ENCODE measurements around the gene ZNF10.

Gene ZNF10

DNA sequence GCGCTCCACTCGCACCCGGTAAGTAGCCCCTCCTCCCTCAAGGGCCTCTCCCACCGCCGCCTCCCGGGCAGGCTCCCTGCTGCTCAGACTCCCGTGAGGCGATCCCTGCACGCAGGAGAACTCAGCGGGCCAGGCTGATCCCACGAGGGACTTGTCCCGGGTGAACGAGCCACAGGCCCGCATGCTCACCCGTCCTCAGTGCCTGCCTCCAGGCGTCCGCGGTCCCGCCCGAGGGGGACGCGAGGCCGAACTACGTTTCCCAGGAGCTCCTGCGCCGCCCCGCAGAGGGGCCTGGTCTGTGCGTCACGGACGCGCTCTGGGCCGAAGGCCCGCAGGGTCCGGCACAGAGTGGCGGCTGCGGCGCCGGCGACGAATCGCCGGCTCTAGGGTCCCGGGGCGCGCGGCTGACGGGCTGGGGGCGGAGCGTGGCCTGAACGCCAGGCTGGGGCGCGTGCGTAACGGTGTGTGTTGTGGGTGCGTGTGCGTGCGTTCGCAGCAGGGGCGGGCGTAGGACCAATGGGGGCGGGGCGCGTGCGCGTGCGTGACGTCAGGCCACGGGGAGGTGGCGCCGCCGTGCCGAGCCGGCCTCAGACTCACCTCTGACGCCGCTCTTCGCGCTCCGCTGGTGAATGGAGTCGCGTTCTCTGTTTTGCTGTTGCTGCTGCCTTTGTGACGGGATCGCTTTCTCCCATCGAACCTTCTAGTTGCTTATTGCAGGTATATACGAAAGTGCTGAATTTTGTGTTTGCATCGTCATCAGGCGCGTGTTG, at the start of gene ZNF10, which contains the start of gene ZNF891:
ZNF10 (plus strand) TSS at position 590 of the 770 bp plus-strand sequence. CDS start 13,866 bp downstream, outside the sequence.
ZNF891 (minus strand) TSS at position 237 of the 770 bp plus-strand sequence. CDS start 8,356 bp downstream, outside the sequence.
- DNase-seq (ENCODE audit: low spot score) = peak; percentile 59

DNA sequence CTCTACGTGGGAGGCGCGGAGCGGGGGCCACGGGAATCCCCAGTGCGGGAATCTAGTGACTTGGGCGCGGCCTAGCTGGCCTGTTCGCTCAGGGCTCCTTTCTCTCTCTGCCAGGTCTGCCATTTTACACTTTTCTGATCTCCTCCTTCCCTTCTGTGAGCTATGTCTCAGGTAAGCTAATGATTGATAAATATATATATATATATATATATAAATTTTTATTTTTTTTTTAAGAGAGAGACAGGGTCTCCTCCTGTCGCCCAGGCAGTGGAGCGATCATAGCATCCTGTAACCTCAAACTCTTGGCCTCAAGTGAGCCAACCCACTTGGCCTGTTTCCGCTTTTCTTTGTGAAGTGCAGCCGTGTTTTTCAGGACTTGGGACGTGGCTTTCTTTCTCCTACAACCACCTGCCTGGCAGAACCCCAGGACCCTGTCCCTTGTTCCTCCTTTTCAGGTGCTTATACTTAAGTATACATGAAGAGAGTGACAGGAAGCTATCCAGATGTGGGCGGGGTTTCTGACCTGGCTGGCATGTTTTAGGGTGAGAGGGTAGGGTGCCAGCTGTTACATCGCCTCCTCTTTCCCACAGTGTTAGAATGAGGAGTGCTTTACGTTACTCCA, 49.2 kb upstream of the ZNF10 start:
- DNase-seq (ENCODE audit: low spot score) = no peak

DNA sequence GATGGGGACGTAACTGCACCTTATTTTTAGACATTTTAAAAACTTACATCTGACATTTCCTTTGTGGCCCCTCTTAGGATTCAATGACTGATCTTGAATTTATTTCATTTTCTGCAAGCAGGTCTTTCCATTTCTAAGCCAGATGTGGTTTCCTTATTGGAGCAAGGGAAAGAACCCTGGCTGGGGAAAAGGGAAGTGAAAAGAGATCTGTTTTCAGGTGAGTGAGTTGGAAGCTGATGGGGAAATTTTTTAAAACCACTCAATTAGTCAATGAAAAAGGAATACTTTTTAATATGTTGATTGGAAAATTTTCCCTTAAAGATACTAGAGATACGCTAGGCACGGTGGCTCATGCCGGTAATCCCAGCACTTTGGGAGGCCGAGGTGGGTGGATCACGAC, 47.1 kb upstream of the ZNF10 start:
- no peak for DNase-seq (ENCODE audit: low spot score)

DNA sequence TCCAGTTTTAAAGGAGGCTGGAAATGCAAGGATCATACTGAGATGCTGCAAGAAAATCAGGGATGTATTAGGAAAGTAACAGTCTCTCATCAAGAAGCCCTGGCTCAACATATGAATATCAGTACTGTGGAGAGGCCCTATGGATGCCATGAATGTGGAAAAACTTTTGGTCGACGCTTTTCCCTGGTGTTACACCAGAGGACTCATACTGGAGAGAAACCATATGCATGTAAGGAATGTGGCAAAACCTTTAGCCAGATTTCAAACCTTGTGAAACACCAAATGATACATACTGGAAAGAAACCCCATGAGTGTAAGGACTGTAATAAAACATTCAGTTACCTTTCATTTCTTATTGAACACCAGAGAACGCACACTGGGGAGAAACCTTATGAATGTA, 24.8 kb upstream of the ZNF10 start:
- no peak for DNase-seq (ENCODE audit: low spot score)

DNA sequence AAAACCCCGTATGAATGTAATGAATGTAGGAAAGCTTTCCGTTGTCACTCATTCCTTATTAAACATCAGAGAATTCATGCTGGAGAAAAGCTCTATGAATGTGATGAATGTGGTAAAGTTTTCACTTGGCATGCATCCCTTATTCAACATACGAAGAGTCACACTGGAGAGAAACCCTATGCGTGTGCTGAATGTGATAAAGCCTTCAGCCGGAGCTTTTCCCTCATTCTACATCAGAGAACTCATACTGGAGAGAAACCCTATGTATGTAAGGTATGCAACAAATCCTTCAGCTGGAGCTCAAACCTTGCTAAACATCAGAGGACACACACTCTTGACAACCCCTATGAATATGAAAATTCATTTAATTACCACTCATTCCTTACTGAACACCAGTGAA, 24.2 kb upstream of the ZNF10 start:
- no peak for DNase-seq (ENCODE audit: low spot score)

DNA sequence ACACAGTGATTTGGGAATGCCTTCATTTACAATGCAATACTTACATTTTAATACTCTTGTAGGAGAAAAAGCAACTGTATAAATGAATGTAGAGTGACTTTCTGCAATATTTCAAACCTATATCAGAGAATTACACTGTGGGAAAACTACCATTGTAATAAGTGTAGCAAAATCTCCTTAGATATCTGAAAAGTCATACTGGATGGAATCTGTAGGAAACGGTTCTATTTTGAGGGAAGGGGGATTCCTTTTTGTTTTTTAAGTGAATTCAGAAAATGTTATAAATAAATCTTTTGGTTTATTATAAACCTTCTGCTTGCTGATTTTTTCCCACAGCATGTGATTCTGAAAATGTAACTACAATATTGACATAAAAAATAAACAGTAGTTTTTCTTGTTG, 23.3 kb upstream of the ZNF10 start:
- no peak for DNase-seq (ENCODE audit: low spot score)

DNA sequence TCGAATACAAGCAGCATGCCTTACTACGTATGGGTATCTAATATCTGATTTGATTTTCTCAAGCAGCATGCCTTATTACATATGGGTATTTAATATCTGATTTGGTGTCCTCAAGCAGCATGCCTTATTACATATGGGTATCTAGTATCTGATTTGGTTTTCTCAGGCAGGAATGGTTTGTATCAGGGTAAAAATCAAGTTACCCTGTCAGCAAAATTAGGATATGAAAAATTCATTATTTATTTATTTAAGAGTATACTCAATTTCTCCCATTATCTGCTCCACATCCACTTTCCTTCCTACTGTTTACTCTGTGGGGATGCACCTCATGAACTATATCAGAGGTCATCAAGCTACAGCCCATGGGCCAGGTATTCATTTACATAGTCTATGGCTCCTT, 22.3 kb upstream of the ZNF10 start:
- no peak for DNase-seq (ENCODE audit: low spot score)

DNA sequence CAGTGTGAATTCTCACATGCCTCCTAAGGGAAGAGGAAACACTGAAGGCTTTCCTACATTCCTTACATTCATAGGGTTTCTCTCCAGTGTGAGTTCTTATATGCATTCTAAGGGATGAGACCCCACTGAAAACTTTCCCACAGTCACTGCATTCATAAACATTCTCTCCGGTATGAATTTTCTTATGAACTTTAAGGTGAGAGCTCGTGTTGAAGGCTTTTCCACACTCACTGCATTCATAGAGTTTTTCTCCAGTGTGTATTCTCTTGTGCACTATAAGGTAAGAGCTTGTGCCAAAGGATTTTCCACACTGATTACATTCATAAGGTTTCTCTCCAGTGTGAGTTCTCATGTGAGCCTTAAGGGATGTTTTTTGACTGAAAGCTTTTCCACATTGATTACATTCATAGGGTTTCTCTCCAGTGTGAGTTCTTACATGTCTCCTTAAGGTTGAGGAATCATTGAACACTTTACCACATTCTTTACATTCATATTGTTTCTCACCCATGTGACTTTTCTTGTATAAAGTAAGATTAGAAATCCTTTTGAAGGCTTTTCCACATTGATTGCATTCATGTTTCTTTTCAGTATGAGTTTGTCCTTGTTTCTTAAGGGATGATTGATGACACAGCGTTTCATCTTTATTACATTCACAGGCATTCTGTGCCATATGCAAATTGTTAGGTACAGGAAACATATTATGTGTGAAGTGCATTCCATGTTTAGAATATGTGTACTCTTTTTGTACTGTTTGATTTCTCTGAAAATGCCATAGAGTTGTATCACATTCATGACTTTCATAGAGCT, 9.8 kb upstream of the ZNF10 start:
- no peak for DNase-seq (ENCODE audit: low spot score)

DNA sequence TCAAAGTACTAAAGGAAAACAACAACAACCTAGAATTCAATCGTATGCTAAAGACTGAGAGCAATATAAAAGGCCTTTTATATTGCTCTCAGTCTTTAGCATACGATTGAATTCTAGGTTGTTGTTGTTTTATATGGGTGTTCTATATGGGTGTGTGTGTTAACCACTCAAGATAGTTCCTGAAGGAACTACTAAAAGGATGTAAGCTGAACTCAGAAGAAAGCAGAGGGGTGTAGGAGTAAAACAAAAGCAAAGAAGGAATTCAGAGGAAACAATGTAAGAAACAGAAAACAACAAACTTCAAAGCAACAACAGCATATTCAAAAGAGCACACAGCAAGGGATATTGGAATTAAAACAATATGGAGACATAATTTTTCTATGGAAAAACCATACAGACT, 5.8 kb upstream of the ZNF10 start:
- no peak for DNase-seq (ENCODE audit: low spot score)

DNA sequence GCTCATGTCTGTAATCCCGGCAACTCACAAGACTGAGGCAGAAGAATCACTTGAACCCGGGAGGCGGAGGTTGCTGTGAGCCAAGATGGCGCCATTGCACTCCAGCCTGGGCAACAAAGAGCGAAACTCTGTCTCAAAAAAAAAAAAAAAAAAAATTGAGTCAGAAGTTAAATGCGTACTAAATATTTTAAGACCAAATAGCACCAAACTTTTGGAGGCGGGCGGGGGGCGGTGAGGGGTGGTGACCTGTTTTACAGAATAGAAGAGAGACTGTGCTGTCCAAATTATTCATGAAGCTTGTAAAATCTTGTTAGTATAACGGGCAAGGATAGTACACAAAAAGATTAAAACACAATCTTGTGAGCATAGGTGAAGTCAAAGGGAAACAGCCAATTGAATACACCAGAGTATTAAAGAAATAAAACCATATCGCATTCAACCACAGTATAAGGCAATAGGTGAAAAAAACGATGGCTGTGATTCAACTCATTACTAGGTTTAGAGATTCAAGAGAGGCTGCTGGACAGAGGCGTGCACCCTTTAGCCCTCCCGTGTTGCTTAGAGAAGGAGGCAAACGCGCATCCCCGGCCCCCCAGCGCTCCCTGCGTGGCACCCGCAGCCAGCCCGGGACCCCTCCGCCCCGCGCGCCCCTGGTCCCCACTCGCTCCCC, 924 bp upstream of the ZNF10 start:
- no peak for DNase-seq (ENCODE audit: low spot score)

DNA sequence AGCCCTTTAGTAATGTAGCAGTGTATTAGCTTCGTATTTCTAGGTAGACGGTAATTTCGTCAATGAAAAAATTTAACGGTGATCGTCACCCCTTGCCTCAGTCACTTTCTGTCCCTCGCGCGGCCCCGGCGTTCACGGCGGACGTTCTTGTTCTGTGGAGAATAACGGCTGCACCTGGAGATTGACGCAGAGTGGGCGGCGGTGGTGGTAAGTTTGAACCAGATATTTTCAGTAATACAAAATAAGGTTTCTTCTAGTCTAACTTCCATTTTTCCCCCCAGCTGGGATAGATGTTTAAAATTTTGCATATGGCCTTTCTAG, 341 bp downstream of the ZNF10 start:
- no peak for DNase-seq (ENCODE audit: low spot score)

DNA sequence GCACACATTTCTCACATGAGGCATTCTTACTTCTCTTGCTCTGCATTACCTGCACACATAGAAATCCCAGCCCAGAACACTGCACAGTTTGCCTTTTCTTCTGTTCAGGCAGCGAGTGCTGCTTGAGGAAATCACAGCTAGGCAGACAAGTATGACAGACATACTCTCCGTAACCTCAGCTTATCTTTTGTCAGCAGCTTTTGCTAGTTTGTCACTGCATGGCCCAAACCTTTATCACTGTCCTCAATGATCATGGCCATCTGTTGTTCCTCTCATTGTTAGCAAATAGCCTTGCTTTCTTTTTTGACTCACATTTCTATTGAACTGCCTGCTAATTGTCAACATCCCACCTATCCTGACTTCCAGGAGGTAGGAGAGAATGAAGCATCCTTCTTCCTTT, 5.3 kb downstream of the ZNF10 start:
- DNase-seq (ENCODE audit: low spot score) = no peak

DNA sequence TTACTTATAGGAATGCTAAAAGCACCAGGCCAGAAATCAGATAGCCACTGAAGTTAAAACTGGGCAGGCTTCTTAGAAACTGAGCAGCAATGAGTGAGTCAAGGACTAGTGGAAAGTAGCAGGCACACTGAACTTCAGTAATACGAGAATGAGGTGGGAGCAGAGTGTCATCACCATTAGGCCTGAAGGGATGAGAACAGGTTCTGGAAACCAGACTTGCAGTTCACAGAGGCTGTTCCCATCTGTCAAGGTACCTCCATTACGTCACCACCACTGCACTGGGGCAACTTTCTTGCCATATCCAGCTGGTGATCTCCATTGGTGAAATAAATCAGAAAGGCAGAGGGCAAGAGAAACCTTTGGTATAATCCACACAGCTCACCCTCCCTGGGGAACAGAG, 15.6 kb downstream of the ZNF10 start:
- no peak for DNase-seq (ENCODE audit: low spot score)

DNA sequence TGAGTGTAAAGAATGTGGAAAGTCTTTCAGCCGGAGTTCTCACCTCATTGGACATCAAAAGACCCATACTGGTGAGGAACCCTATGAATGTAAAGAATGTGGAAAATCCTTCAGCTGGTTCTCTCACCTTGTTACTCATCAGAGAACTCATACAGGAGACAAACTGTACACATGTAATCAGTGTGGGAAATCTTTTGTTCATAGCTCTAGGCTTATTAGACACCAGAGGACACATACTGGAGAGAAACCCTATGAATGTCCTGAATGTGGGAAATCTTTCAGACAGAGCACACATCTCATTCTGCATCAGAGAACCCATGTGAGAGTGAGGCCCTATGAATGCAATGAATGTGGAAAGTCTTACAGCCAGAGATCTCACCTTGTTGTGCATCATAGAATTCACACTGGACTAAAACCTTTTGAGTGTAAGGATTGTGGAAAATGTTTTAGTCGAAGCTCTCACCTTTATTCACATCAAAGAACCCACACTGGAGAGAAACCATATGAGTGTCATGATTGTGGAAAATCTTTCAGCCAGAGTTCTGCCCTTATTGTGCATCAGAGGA, 25.8 kb downstream of the ZNF10 start:
- DNase-seq (ENCODE audit: low spot score) = no peak

DNA sequence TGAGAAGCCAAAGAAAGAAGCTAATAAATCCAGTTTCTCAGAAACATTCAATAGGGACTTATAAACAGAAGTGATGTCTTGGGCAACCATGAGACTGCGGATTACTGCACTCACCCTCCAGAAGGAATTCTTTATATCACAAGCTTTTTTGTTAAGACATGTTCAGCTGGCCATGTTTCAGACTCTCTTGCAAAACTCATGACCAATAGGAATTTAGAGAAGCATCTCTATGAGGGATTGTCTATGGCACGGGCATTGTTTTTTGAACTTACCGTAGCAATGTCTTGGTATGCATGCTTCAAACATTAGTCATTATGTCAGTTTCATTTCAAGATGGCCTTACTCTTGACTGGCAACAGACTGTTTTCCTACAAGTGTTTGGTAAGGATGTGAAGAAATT, 35.3 kb downstream of the ZNF10 start:
- no peak for DNase-seq (ENCODE audit: low spot score)

DNA sequence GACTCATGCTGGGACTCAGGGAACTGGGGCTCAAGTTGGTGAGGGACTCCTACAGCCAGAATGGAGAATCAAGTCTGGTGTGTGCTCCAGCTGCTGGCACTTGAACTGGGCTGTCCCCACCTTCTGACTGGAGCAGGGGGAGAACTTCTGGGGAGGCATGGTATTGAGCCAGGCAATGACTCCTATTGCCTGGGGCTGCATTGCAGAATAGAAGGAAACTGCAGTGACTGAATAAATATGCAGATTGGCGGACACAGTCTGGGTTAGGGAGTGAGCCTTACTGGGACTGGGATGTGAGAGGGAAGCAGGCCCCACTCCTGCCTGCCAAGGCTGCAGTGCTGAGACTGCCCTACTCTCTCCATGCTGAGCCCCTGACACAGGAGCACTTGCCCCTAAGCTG, 42.1 kb downstream of the ZNF10 start:
- no peak for DNase-seq (ENCODE audit: low spot score)

DNA sequence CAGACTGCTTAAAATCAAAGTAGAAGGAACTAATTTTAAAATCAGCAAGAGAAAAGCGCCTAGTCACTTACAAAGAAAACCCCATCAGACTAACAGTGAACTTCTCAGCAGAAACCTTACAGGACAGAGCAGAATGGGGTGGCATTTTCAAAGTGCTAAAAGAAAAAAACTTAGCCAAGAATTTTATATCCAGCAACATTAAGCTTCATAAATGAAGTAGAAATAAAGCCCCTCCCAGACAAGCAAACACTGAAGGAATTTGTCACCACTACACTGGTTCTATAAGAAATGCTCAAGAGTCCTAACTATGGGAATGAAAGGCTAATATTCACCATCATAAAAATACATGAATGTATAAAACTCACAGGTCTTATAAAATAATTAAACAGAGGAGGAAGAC, 44.5 kb downstream of the ZNF10 start:
- no peak for DNase-seq (ENCODE audit: low spot score)

DNA sequence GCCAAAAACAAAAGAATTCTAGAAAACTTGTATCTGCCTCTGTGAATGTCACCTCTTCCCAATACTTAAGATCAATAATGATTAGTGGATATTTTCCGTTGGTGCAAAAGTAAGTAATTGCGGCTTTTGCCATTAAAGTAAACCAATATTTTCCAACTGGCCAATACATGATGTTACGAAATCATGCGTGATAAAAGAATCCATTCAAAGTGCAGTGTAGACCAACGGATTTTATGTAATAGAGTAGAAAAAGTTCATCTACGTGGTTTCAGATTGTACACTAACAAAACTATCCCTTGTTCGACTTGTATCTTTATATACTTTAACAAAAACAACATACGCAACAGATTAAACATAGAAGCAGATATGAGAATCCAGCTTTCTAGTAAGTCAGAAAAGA, 50.2 kb downstream of the ZNF10 start:
- DNase-seq (ENCODE audit: low spot score) = no peak

DNA sequence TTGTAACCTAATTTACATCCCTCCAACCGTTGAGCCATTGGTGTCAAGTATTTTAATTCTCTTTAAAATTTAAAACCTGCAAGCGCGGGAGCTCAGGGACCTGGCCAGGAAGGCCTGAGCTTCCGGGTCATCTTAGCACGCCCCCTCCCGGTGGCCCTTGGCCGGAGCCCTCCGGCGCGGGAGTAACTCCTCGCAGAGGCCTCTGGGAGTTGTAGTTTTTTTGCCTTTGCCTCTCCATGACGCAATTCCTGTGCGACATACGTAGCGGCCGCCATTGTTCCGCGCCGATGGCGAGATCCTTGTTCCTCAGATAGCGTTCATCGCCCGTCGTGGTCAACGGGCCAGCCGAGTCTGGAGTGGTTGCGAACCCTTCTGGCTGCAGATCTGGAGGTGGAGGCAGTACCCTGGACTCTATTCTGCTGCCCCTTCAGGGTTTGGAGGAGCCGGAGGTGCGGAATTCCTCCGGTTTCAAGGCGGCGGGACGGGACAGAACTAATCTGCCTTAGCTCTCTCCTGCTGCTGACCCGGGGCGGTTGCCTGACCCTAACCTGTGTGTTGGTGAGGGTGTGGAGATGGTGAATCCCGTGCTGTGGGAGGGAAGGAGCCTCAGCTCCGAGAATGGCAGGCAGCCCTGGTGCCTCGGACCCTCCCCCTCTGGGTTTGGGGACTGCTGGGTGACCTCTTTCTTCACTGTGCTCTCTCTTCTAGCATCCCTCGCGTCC, 51.0 kb downstream of the ZNF10 start, which contains the start of gene ZNF268:
ZNF268 (plus strand) TSS at position 258 of the 722 bp plus-strand sequence. CDS start 503 bp downstream, outside the sequence.
- DNase-seq (ENCODE audit: low spot score) = peak; percentile 68

DNA sequence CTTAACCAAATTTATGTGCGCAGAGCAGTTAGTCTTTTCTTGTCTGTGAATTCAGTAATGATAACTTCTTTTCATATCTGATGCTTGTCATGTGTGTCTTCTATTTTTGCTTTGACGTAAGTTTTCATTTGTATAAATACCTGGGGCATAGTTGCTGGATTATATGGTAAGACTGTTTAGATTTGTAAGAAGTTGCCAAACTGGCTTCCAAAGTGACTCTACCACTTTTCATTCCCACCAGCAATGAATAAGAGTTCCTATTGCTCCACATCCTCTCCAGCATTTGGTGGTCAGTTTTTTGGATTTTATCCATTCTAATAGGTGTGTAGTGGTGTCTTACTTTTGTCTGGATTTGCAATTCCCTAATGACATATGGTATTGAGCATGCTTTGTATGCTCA, 59.7 kb downstream of the ZNF10 start:
- DNase-seq (ENCODE audit: low spot score) = no peak

DNA sequence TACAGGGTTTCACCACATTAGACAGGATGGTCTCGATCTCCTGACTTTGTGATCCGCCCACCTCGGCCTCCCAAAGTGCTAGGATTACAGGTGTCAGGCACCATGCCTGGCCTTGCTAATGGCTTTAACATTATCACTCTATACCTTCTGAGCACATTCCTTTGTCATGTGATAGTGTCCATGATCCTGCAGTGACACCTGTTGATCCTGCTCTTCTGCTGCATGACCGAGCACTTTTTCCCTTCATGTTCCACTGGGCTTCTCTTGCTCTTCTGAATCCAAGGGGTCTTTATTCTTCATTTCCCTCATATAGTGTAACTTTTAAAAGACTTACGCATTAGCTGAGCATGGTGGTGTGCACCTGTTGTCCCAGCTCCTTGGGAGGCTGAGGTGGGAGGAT, 62.4 kb downstream of the ZNF10 start:
- no peak for DNase-seq (ENCODE audit: low spot score)

All from HuH-7.5 (cell line).